Right renal pelvis (tissue), 4 donors: ENCODE data around the gene ANO4. TPM values are rescaled to one million over a fixed set of nuclear protein-coding genes. Genes with fewer than 3 reads are reported as not detected.

Experiments
- DNase-seq, 4 donors: peaks; one replicate each; pipeline ENCODE4 v3.0.0-alpha.2; 2013; ENCODE audit warnings: low read depth in 4 of 4, low spot score in 3 of 4, missing footprints in 1 of 4
- polyA plus RNA-seq, 4 donors: library from polyadenylated mRNA; unstranded; fragments of 120-200 nt; gene quantifications; one replicate each; pipeline ENCODE4 v1.2.1, GENCODE V29; 2013; ENCODE audit not compliant: insufficient read length in 4 of 4

ANO4 gene
- polyA plus RNA-seq, 4 donors: 0.75 to 1.5 (median 0.94) TPM

- no peak for DNase-seq
These were observed 6.1 kb downstream of the ANO4 start for GRCh38 chr12:100800723-100801122.

GRCh38 chr12:100801320-100801719, 6.7 kb downstream of the ANO4 start:
- no peak for DNase-seq

DNA sequence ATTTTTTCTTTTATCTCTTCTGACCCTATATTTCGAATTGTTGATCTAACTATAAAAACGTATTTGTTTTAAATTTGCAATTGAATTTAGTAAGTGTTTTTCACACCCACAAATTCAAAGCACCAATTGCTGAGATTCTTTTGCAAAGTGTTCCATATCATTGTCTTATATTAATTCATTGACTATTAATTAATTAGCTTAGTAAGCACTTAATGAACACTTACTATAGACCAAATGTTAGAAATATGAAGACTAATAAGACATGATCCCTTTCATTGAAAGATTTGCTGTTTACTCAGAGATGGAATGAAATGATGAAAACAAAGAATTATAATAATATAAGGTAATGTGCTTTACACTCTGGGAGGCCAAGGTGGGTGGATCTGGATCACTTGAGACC, 14.2 kb downstream of the ANO4 start:
- no peak for DNase-seq

DNA sequence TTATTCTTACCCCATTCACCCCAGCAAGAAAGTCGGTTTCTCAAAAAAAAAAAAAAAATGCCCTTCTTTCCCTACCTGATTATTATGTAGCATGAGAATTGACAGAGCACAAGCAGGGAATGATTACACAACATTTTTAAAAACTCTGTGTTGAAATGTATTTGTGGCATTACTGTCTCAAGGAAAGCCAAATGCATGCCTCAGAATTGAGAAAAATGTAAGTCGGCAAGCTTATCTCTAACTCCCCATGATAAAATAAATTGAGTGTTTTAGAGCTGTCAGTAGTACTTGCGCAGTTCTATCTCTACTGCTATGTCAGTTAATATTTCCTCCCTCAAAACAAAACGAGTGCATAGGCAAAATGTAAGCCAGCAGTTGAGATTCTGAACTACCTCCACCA, 25.7 kb downstream of the ANO4 start:
- DNase-seq: no peak

GRCh38 chr12:100823963-100824362, 29.4 kb downstream of the ANO4 start:
- DNase-seq: no peak

DNA sequence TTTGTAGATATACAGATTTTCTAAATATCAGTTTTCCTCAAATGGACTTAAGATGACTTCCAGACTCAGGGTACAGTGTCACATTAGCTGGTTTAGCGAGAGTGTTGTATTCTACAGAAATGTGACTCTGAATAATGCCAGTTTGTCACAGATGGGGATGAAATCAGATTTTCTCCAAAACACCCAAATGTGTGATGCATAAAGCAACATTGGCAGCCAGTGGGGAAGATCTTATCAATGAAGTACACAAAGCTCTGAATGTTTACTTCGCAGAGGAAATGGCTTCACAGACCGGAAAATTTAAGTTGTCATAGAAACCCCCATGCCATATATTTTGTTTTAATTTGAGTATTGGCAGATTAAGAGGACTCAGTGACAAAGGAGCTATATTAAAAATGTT, 29.9 kb downstream of the ANO4 start:
- no peak for DNase-seq

- peak; percentile 35 to 48 (median 43) for DNase-seq
These were observed 31.7 kb downstream of the ANO4 start for GRCh38 chr12:100826323-100826722.

DNA sequence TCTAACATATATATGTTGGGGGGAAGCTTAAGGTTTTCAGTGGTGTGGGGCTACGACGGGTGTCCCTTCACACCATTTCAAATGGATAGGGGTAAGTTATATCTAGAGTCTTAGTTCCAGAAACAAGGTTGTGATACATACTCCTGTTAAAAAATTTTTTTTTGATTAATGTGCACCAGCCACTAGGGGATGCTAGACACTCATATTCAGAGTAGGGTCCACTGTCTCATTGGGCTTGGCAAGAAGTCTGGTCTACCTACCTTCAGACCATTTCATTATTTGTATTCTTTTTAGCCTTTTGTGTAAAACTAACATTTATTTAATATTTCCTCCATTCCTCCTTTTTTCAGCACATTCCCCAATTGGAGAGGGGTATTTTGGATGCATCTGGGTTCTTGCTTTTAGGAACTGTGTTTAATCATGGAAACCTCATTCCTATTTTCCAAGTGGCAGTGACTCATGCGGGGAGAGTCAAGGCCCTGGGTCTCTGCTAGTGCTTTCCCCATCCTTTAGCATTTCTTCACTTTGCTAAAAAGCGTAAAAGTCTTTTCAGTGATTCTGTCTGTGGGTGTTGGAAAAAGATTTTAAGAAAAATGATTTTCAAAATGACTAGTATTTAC, 33.4 kb downstream of the ANO4 start:
- DNase-seq: no peak

DNA sequence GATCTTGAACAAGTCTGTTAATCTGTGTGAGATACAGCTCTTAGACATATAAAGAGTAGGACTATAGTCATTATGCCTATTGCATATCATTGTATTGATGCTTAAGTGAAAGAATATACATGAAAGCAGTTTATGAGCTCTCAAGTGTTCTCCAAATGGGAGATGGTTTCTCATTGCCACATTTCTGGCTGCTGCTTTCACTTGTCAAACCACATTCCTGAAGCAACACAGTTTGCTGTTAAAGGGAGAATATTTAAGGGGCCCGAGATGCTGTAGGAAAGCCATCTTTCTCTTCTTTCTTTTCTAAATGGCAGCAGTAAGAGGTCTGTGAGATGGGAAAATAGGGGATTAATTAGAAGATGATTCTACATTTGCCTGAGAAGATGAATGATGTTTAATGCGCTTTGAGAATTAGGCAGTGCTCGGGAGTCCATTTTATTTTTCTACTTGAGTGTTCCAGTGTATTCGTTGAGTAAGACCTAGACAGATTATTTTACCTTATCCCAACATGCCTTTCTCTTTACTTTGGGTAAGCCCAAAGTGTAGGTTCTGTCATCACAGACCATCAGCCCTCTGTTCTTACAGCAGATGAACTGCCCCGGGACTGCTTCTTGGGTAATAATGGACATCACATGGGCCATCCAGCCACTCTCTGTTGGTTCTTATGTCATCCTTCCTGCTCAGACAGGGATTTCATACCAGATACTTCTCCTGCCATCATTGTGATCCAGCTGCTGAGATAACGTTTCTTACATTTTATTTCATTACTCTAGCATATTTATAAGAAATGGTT, 35.6 kb downstream of the ANO4 start:
- DNase-seq: no peak

DNA sequence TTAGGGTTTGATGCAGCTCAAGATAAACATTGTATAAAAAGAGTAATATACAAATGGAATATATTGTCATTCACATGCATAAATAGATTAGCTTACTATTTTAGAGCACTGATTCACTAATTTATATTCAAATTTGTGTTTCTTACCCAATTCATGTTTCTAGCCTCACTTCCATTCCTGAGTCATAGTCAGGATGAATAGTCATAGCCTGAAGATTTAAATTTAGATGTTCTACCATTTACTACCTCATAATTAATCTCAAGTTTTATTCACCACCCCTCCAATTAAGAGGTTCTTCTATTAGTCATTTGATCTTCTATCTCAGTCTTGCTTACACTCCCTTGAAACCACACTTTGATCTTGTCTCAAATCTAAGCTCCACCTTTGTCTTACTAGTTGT, 38.7 kb downstream of the ANO4 start:
- DNase-seq: no peak

GRCh38 chr12:100840748-100841147, 46.2 kb downstream of the ANO4 start:
- no peak for DNase-seq

GRCh38 chr12:100842156-100842555, 47.6 kb downstream of the ANO4 start:
- DNase-seq: no peak

DNA sequence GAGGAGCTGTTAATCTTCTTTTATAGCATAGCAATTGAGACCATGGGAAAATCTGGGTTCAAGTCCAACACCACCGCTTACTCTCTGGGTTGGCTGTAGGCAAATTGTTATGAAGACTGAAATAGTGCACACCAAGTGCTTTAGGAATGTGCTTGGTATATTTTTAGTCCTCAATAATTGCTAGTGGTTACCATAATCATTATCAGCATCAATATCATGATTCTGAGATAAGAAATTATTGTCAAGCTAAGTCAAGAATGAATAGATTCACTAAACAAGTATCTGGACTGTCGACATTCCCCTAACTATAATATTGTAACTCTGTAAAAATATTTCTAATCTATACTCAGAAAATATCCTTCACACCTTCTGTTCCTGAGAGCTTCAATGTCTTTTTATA, 48.5 kb downstream of the ANO4 start:
- DNase-seq: no peak

GRCh38 chr12:100845095-100845494, 50.5 kb downstream of the ANO4 start:
- DNase-seq: no peak

- DNase-seq: no peak
These were observed 57.1 kb downstream of the ANO4 start for GRCh38 chr12:100851637-100852036.

DNA sequence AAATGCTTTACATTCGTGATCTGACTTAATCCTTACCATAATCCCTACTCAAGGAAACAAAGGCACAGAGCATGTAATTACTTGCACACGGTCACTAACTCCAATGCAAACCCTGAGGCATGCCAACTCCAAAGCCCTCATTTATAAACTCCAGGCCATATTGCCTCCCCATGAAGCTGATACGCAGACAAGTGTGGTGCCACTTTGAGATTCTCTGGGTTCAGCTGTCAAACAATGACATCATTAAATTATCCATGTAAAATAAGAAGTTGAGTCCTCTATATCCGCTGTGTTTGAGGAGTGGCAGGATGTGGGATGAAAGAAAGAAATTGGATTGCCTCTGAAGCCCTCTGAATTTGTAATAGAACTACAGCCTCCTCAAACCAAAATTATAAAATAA, 62.8 kb downstream of the ANO4 start:
- no peak for DNase-seq

GRCh38 chr12:100857971-100858370, 63.4 kb downstream of the ANO4 start:
- no peak for DNase-seq

GRCh38 chr12:100858656-100859055, 64.1 kb downstream of the ANO4 start:
- no peak for DNase-seq

DNA sequence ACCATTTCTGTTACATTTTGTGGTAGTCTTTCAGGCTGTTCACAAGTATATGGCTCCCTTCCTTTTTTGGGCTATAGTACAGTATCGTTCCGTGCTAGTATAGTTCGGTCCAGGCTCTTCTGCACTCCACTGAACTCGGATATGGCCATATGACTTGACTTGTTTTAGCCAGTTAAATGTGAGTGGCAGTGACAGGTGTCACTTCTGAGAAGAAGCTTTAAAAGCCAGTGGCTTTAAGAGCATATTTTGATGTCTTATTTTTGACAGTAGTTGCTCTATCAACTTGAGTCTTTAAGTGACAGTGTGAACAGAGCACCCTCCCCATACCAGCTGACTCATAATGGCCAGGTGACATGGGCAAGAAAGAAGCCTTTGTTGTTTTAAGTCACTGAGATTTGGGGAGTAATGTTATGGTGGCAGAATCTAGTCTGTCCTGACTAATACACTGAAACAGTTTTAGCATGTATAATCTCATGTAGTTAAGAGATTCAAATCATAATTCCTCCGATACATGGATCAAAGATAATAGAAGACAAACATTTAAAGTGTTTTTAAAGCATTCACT, 64.6 kb downstream of the ANO4 start:
- no peak for DNase-seq

GRCh38 chr12:100860611-100861010, 66.0 kb downstream of the ANO4 start:
- no peak for DNase-seq

DNA sequence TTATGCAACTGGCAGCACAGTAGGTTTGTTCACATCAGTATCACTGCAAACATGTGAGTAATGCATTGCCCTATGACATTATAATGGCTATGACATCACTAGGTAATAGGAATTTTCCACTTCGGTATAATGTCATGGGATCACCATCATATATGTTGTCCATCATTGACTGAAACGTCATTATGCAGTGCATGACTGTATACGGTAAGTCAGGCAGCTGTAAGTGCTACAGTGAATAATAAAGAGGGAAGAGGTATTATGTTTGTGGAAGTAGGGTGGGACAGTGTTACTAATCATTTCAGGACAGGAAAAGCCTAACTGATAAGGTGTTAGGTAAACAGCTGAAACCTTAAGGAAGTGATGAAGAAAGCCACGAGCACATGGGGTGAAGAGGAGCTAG, 68.1 kb downstream of the ANO4 start:
- no peak for DNase-seq

GRCh38 chr12:100864366-100864765, 69.8 kb downstream of the ANO4 start:
- no peak for DNase-seq
